Ishikawa (cell line): ENCODE measurements around the gene ZNF318.
A peak's percentile ranks its signal among the peaks of the same experiment; 100 is the strongest.

ENCODE experiments used
- CEBPB ChIP-seq: IDR thresholded peaks from 2 replicates; pipeline ENCODE4 v1.6.1; 2012
- CREB1 ChIP-seq: IDR thresholded peaks from 2 replicates; pipeline ENCODE4 v1.6.1; 2012; ENCODE audit warnings: low read depth
- EGR1 ChIP-seq: IDR thresholded peaks from 2 replicates; pipeline ENCODE4 v1.6.1; 2012
- EP300 ChIP-seq: IDR thresholded peaks from 2 replicates; pipeline ENCODE4 v1.6.1; 2012; ENCODE audit warnings: borderline replicate concordance
- FOXM1 ChIP-seq: IDR thresholded peaks from 2 replicates; pipeline ENCODE4 v1.6.1; 2012; ENCODE audit warnings: low read depth, borderline replicate concordance
- NFIC ChIP-seq: IDR thresholded peaks from 2 replicates; pipeline ENCODE4 v1.6.1; 2012
- RAD21 ChIP-seq: IDR thresholded peaks from 2 replicates; pipeline ENCODE4 v1.6.1; 2012; ENCODE audit warnings: low read depth
- TAF1 ChIP-seq: IDR thresholded peaks from 2 replicates; pipeline ENCODE4 v1.6.1; 2012; ENCODE audit warnings: low read depth, mild to moderate bottlenecking
- TCF12 ChIP-seq: IDR thresholded peaks from 2 replicates; pipeline ENCODE4 v1.6.1; 2012; ENCODE audit warnings: low read depth
- TEAD4 ChIP-seq: IDR thresholded peaks from 2 replicates; pipeline ENCODE4 v1.6.1; 2012
- YY1 ChIP-seq: IDR thresholded peaks from 2 replicates; pipeline ENCODE4 v1.6.1; 2012; ENCODE audit warnings: low read depth
- ZBTB7A ChIP-seq: IDR thresholded peaks from 2 replicates; pipeline ENCODE4 v1.6.1; 2012; ENCODE audit warnings: low read depth
- TF ChIP-seq, protein P1 (sequence below): IDR thresholded peaks from 2 replicates; pipeline ENCODE4 v1.6.1; 2012
- TF ChIP-seq, protein P2 (sequence below): IDR thresholded peaks from 2 replicates; pipeline ENCODE4 v1.6.1; 2012
- TF ChIP-seq, protein P3 (sequence below): IDR thresholded peaks from 2 replicates; pipeline ENCODE4 v1.6.1; 2012; ENCODE audit warnings: low read depth, mild to moderate bottlenecking

Gene ZNF318

DNA sequence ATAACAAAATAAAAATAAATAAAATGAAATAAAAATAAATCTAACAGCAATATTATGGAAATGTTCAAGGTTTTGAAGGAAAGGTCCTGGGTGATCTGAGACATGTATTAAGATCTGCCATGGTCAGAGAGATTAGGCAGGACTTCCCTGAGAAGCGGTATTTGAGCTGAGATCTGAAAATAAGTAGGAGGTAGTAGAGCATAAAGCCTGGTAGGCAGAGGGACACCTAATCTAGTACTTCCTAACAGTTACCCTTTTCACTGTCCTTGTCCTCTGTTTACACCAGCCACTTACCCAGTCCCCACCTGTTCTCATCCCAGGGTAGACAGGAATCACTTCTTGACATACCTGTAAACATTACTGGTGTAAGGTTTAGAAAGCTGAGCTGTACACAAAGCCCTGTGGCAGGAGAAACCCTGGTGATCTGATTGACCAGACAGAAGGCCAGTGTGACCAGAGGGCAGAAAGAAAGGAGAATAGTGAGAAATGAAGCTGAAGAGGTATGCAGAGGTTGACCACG, 8.3 kb upstream of the ZNF318 start:
- TF ChIP-seq TCF12 (no peak), NFIC (no peak), EGR1 (no peak), CREB1 (no peak), ZBTB7A (no peak), CEBPB (no peak)
- TF ChIP-seq, protein P1, sequence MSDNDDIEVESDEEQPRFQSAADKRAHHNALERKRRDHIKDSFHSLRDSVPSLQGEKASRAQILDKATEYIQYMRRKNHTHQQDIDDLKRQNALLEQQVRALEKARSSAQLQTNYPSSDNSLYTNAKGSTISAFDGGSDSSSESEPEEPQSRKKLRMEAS, result no peak

DNA sequence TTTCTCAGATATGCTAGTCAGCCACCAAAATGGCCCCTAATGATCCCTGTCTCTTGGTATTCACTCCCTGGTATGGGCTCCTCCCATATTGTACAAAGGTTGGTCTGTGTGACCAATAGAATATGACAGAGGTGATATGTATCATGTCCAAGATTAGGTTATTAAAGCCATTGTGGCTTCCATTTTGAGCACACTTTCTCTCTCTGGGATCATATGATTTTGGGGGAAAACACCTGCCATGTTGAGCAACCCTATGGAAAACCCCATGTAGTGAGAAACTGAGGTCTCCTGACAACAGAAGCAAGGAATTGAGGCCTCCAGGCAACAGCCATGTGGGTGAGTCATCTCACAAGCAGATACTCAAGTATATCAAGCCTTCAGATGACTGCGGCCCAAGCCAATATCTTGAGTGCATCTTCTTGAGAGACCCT, 7.1 kb upstream of the ZNF318 start:
- TF ChIP-seq ZBTB7A (no peak), YY1 (no peak), TCF12 (no peak), EGR1 (no peak), FOXM1 (no peak), EP300 (no peak), RAD21 (no peak), TAF1 (no peak), CREB1 (no peak), CEBPB (no peak)

DNA sequence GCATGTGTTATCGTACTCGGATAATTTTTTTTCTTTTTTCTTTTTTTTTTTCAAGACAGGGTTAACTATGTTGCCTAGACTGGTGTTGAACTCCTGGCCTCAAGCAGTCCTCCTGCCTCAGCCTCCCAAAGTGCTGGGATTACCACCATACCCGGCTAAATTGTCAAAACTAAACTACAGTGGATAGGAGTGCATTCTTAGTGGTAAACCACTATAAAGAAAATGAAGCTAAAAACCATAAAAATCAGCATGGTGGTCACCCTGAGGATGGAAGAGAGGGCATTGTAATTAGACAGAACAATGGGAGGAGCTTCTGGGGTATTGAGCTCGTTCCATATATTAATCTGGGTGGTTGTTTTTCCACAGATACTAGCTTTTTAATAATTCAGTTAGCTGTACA, 6.2 kb upstream of the ZNF318 start:
- TF ChIP-seq RAD21, result no peak
- TF ChIP-seq TCF12, result no peak
- no peak for TF ChIP-seq EGR1
- TF ChIP-seq CREB1, result no peak
- TF ChIP-seq ZBTB7A, result no peak
- TF ChIP-seq, protein P2, sequence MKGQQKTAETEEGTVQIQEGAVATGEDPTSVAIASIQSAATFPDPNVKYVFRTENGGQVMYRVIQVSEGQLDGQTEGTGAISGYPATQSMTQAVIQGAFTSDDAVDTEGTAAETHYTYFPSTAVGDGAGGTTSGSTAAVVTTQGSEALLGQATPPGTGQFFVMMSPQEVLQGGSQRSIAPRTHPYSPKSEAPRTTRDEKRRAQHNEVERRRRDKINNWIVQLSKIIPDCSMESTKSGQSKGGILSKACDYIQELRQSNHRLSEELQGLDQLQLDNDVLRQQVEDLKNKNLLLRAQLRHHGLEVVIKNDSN, result no peak
- TF ChIP-seq, protein P1, result no peak
- no peak for TF ChIP-seq FOXM1
- TF ChIP-seq EP300, result no peak
- no peak for TF ChIP-seq TEAD4
- no peak for TF ChIP-seq CEBPB
- TF ChIP-seq, protein P3, sequence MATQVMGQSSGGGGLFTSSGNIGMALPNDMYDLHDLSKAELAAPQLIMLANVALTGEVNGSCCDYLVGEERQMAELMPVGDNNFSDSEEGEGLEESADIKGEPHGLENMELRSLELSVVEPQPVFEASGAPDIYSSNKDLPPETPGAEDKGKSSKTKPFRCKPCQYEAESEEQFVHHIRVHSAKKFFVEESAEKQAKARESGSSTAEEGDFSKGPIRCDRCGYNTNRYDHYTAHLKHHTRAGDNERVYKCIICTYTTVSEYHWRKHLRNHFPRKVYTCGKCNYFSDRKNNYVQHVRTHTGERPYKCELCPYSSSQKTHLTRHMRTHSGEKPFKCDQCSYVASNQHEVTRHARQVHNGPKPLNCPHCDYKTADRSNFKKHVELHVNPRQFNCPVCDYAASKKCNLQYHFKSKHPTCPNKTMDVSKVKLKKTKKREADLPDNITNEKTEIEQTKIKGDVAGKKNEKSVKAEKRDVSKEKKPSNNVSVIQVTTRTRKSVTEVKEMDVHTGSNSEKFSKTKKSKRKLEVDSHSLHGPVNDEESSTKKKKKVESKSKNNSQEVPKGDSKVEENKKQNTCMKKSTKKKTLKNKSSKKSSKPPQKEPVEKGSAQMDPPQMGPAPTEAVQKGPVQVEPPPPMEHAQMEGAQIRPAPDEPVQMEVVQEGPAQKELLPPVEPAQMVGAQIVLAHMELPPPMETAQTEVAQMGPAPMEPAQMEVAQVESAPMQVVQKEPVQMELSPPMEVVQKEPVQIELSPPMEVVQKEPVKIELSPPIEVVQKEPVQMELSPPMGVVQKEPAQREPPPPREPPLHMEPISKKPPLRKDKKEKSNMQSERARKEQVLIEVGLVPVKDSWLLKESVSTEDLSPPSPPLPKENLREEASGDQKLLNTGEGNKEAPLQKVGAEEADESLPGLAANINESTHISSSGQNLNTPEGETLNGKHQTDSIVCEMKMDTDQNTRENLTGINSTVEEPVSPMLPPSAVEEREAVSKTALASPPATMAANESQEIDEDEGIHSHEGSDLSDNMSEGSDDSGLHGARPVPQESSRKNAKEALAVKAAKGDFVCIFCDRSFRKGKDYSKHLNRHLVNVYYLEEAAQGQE, result no peak
- no peak for TF ChIP-seq YY1

DNA sequence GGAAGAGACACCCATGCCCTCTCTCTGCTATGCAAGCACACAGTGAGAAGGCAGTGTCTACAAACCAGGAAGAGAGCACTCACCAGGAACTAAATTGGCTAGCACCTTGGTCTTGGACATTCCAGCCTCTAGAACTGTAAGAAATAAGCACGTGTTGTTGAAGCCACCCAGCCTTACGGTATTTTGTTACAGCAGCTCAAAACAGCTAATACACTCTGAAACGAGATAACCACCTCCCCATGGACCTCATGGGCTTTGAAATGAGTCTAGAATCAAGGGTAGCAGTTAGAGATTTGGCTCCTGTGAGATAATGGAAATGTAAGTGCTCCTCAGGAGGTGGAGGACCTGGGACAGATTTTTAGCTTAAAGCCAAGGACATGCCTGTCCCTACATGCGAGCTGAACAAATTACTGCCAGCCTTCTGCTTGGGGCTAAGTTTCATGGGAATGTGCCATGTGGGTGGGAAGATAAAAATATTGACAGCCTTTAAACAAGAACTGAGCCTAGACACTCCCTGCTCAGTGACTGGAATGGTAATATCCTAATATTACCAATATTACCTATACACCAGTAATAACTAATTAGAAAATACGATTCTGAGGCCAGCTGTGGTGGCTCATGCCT, 3.9 kb upstream of the ZNF318 start:
- TF ChIP-seq, protein P2, result no peak
- no peak for TF ChIP-seq YY1
- TF ChIP-seq TAF1, result no peak
- no peak for TF ChIP-seq RAD21
- TF ChIP-seq ZBTB7A, result no peak
- no peak for TF ChIP-seq CREB1
- TF ChIP-seq EP300, result no peak
- no peak for TF ChIP-seq CEBPB
- TF ChIP-seq EGR1, result no peak
- TF ChIP-seq FOXM1, result no peak
- TF ChIP-seq, protein P3, result no peak
- no peak for TF ChIP-seq TCF12

DNA sequence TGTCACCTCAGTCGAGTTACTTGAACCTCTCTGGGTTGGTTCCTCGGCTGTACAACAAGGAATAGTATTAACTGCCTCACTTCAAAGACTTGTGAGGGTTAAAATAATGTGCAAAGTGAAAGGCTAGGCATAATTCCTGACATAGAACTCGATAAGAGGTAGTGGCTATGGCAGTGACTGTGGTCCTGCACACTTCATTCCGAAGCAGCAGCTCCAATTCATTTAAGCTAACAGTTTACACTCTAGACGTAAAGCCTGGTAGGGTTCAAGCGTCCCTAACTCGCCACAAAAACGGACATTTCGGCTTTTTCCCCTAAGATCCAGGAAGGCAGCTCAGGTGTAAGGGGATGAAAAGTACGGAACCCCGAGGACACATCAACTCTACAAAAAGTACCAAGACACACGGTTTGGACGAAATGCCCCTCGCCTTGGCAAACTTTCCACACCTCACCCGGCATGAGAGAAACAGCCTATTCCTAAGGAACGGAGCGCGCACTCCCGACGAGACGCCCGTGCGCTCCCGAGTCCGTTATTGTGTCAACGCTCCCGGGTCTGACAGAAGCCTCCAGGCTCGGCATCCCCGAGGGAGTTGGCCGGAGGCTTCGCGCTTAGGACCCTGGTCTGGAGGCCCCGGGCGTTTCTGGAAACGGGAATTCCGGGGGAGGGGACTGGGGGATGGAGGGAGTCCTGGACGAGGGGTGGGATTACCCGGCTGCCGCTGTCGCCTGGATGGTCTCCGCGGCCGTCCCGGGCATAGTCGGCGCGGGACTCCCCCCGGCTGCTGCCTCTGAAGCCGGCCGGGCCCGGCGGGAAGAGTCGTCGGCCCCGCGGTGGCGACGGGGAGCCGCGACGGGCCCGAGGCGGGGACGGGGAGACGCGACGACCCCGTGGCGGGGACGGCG, 937 bp downstream of the ZNF318 start:
- TF ChIP-seq EGR1 (no peak), TCF12 (no peak), NFIC (no peak), EP300 (0 out of 2 replicates have a peak, but pooled peaks have one; percentile 6), CREB1 (no peak), TEAD4 (no peak), CEBPB (no peak)
- TF ChIP-seq, protein P1, result no peak
- TF ChIP-seq, protein P2, result no peak
